ENCODE results near the gene GNMT. TPM values are rescaled to one million over a fixed set of nuclear protein-coding genes. Genes with fewer than 3 reads are reported as not detected.

GNMT gene
- total and polyA plus RNA-seq, 7 experiments from 2014 or later = 0.95 to 2.6 (median 1.1) TPM; not detected in 2

GRCh38 chr6:42969934-42970333, 9.4 kb downstream of the GNMT start:
- Mint-ChIP-seq H3K36me3 (peaks cover 0 to 16% (median 4%) of the 10 kb centered on the region in 5 donors), H3K27ac (no peak overlapping the region), H3K4me3 (no peak overlapping the region), H3K27me3 (no peaks in the 10 kb centered on the region), H3K4me1 (peaks cover under 1 to 8% (median 7%) of the 10 kb centered on the region in 7 donors), H3K9me3 (no peaks in the 10 kb centered on the region)
- intact Hi-C loops (cut with micrococcal nuclease) = loop anchor here in 1 of 2 donors (10.0 kb wide), 1 partner anchor 185 kb away; the partner anchor contains the start of gene BICRAL
- Histone ChIP-seq H3K36me3 (ENCODE audit: control insufficient read depth in 2 of 3, insufficient read depth in 3 of 3, low read length in 3 of 3) (peaks cover 0 to 54% (median 7%) of the 10 kb centered on the region in 3 experiments), H3K27me3 (ENCODE audit: control insufficient read depth in 2 of 2, insufficient read depth in 2 of 2, low read length in 2 of 2) (no peaks in the 10 kb centered on the region), H3K27ac (ENCODE audit: low read depth, low read length) (no peak overlapping the region), H3K4me1 (ENCODE audit: control insufficient read depth in 2 of 2, insufficient read depth in 2 of 2, low read length in 2 of 2) (no peaks in the 10 kb centered on the region), H3K9me3 (ENCODE audit: control insufficient read depth in 2 of 3, low read length in 3 of 3) (no peaks in the 10 kb centered on the region), H3K4me3 (ENCODE audit: low read length) (no peak overlapping the region)
- no peak for ATAC-seq
- ChIA-PET POLR2A (interaction anchor here (0.6 to 1.1 kb wide), 2 partner anchors 9 to 16 kb away, joined by 4 read pairs; partner anchors contain the start of gene GNMT), CTCF (interaction anchor here (1.4 kb wide), 1 partner anchor 53 kb away, joined by 4 read pairs; no protein-coding TSS in a partner anchor)
- DNase-seq = no peak

GRCh38 chr6:42970871-42971612, 10.5 kb downstream of the GNMT start:
- H3K36me3 ChIP-seq (ENCODE audit: control insufficient read depth in 2 of 3, insufficient read depth in 3 of 3, low read length in 3 of 3) = peaks cover 0 to 43% (median 7%) of the 10 kb centered on the region in 3 experiments
- H3K9me3 ChIP-seq (ENCODE audit: control insufficient read depth in 2 of 3, low read length in 3 of 3) = no peaks in the 10 kb centered on the region
- no peak overlapping the region for H3K4me3 ChIP-seq (ENCODE audit: low read length)
- H3K36me3 Mint-ChIP-seq = peaks cover 0 to 8% (median 4%) of the 10 kb centered on the region in 5 donors
- DNase-seq (no peak), ATAC-seq (no peak)
- no peaks in the 10 kb centered on the region for H3K9me3 Mint-ChIP-seq
- H3K4me1 ChIP-seq (ENCODE audit: control insufficient read depth in 2 of 2, insufficient read depth in 2 of 2, low read length in 2 of 2) = no peaks in the 10 kb centered on the region
- POLR2A ChIA-PET = interaction anchor here (0.6 to 1.8 kb wide), 6 partner anchors 13 to 91 kb away, joined by 3 to 7 read pairs (median 3); partner anchors contain the start of genes CNPY3, KLHDC3, PPP2R5D and RPL7L1
- H3K27me3 Mint-ChIP-seq = no peaks in the 10 kb centered on the region
- peak overlapping the region in 3 of 9 donors; percentile 19 to 48 (median 45) for H3K27ac Mint-ChIP-seq
- H3K4me1 Mint-ChIP-seq = peaks cover 5 to 13% (median 8%) of the 10 kb centered on the region in 7 donors
- intact Hi-C loops (cut with micrococcal nuclease) = loop anchor here in 1 of 2 donors (10.0 kb wide), 1 partner anchor 186 kb away; the partner anchor contains the start of gene BICRAL
- no peak overlapping the region for H3K4me3 Mint-ChIP-seq
- H3K27ac ChIP-seq (ENCODE audit: low read depth, low read length) = no peak overlapping the region
- no peaks in the 10 kb centered on the region for H3K27me3 ChIP-seq (ENCODE audit: control insufficient read depth in 2 of 2, insufficient read depth in 2 of 2, low read length in 2 of 2)
- CTCF ChIA-PET = interaction anchor here (0.7 to 1.4 kb wide), 2 partner anchors 54 to 71 kb away, joined by 3 to 4 read pairs; no protein-coding TSS in a partner anchor

DNA sequence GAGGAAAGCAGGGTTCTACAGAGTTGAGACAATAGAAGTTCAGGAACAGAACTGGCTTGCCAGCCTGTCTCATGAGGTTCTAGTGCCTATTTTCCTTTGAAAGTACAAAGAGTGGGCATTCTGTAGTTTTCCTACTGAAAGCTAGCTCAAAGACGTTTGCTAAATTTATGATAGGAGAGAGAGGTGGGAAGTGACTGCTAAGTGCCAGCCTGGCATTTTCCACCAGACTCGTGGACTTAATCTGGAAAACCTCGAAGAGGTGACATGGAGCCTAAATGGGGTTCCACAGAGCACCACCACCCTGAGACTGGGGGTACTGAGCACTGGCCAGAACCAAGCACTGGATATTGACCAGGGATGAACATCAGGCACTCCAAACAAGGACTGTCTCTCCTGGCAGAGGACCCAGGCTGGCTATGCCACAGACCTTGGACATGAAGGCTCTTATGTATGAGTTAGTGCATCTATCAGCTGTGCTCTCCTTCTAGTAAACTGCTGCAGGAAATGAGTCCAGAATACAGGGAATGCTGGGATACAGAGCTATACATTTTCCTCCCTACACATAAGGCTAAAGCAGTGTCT, 11.3 kb downstream of the GNMT start:
- ATAC-seq (no peak), DNase-seq (no peak)
- peaks cover 0 to 11% (median 6%) of the 10 kb centered on the region in 5 donors for H3K36me3 Mint-ChIP-seq
- intact Hi-C loops (cut with micrococcal nuclease) = loop anchor here in 1 of 2 donors (10.0 kb wide), 1 partner anchor 187 kb away; the partner anchor contains the start of gene BICRAL
- no peaks in the 10 kb centered on the region for H3K9me3 Mint-ChIP-seq
- no peaks in the 10 kb centered on the region for H3K27me3 Mint-ChIP-seq
- H3K4me3 Mint-ChIP-seq = no peak overlapping the region
- Histone ChIP-seq H3K27ac (ENCODE audit: low read depth, low read length) (no peak overlapping the region), H3K27me3 (ENCODE audit: control insufficient read depth in 2 of 2, insufficient read depth in 2 of 2, low read length in 2 of 2) (no peaks in the 10 kb centered on the region), H3K36me3 (ENCODE audit: control insufficient read depth in 2 of 3, insufficient read depth in 3 of 3, low read length in 3 of 3) (peaks cover 0 to 36% (median 7%) of the 10 kb centered on the region in 3 experiments), H3K4me3 (ENCODE audit: low read length) (no peak overlapping the region), H3K4me1 (ENCODE audit: control insufficient read depth in 2 of 2, insufficient read depth in 2 of 2, low read length in 2 of 2) (peaks cover under 1 to 3% of the 10 kb centered on the region in 2 donors), H3K9me3 (ENCODE audit: control insufficient read depth in 2 of 3, low read length in 3 of 3) (no peaks in the 10 kb centered on the region)
- CTCF ChIA-PET = no interaction called here
- peaks cover 10 to 21% (median 13%) of the 10 kb centered on the region in 7 donors for H3K4me1 Mint-ChIP-seq
- H3K27ac Mint-ChIP-seq = peak overlapping the region in 1 of 9 donors; percentile 19
- POLR2A ChIA-PET = interaction anchor here (0.8 to 1.8 kb wide), 5 partner anchors 12 to 92 kb away, joined by 3 to 7 read pairs (median 3); partner anchors contain the start of genes CNPY3, KLHDC3, PPP2R5D and RPL7L1

GRCh38 chr6:42973926-42974325, 13.4 kb downstream of the GNMT start:
- intact Hi-C loops (cut with micrococcal nuclease) = loop anchor here in 1 of 2 donors (10.0 kb wide), 1 partner anchor 189 kb away; the partner anchor contains the start of gene BICRAL
- peaks cover 0 to 18% (median 6%) of the 10 kb centered on the region in 3 experiments for H3K36me3 ChIP-seq (ENCODE audit: control insufficient read depth in 2 of 3, insufficient read depth in 3 of 3, low read length in 3 of 3)
- Mint-ChIP-seq H3K27ac (peak overlapping the region in 6 of 9 donors; percentile 1 to 67 (median 44)), H3K36me3 (peaks cover 0 to 18% (median 5%) of the 10 kb centered on the region in 5 donors), H3K4me3 (peak overlapping the region in 1 of 10 donors; percentile 49), H3K4me1 (peaks cover 14 to 34% (median 25%) of the 10 kb centered on the region in 7 donors), H3K9me3 (no peaks in the 10 kb centered on the region), H3K27me3 (no peaks in the 10 kb centered on the region)
- no peak overlapping the region for H3K27ac ChIP-seq (ENCODE audit: low read depth, low read length)
- no peak for ATAC-seq
- no peak overlapping the region for H3K4me3 ChIP-seq (ENCODE audit: low read length)
- no peaks in the 10 kb centered on the region for H3K9me3 ChIP-seq (ENCODE audit: control insufficient read depth in 2 of 3, low read length in 3 of 3)
- no peak for DNase-seq
- CTCF ChIA-PET = no interaction called here
- POLR2A ChIA-PET = interaction anchor here (0.9 to 1.4 kb wide), 3 partner anchors 10 to 40 kb away, joined by 3 to 4 read pairs (median 3); partner anchors contain the start of genes KLHDC3 and PPP2R5D
- H3K4me1 ChIP-seq (ENCODE audit: control insufficient read depth in 2 of 2, insufficient read depth in 2 of 2, low read length in 2 of 2) = peaks cover 12 to 16% of the 10 kb centered on the region in 2 donors
- no peaks in the 10 kb centered on the region for H3K27me3 ChIP-seq (ENCODE audit: control insufficient read depth in 2 of 2, insufficient read depth in 2 of 2, low read length in 2 of 2)

DNA sequence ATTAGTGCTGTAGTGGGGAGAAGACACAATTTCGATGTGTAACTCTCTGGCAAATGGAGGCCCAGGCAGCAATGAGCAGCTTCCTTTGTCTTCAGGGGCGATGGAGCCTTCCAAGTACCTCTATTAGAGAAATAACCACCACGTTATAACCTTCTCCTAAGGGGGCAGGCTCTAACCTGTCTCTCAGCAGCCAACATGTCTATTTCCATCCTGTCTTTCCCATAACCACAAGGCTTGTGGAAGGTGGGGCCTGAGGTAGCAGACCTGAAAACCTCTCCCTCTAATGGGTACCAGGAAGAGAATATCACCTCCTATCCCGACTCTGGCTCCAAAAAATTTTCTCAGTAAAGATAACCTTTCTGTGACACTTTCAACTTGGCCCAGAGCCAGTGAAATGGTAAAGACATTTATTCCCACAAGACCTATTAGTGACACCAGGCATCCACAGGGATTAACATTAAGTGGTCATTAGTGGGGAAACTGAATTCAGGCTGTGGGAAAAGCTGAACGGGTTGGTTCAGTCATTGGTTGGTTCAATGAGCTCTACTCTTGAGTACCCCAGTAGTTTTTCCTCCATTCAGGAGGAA, 14.5 kb downstream of the GNMT start:
- no peak overlapping the region for H3K4me3 Mint-ChIP-seq
- peaks cover 0 to 7% (median 0%) of the 10 kb centered on the region in 3 experiments for H3K36me3 ChIP-seq (ENCODE audit: control insufficient read depth in 2 of 3, insufficient read depth in 3 of 3, low read length in 3 of 3)
- H3K9me3 Mint-ChIP-seq = no peaks in the 10 kb centered on the region
- H3K9me3 ChIP-seq (ENCODE audit: control insufficient read depth in 2 of 3, low read length in 3 of 3) = no peaks in the 10 kb centered on the region
- no peak overlapping the region for H3K4me3 ChIP-seq (ENCODE audit: low read length)
- intact Hi-C loops (cut with micrococcal nuclease) = loop anchor here (5.0 to 10.0 kb wide), 2 partner anchors 83 to 190 kb away; partner anchors contain the start of gene BICRAL (in 1 of the 2)
- CTCF ChIA-PET = interaction anchor here (0.6 to 0.7 kb wide), 2 partner anchors 172 to 320 kb away, joined by 3 read pairs; no protein-coding TSS in a partner anchor
- ATAC-seq = no peak
- H3K27ac ChIP-seq (ENCODE audit: low read depth, low read length) = peak overlapping the region; percentile 12
- POLR2A ChIA-PET = interaction anchor here (0.7 to 1.4 kb wide), 4 partner anchors 9 to 46 kb away, joined by 3 to 7 read pairs (median 4); partner anchors contain the start of genes CNPY3, GNMT and PPP2R5D
- no peak for DNase-seq
- H3K4me1 ChIP-seq (ENCODE audit: control insufficient read depth in 2 of 2, insufficient read depth in 2 of 2, low read length in 2 of 2) = peaks cover 19 to 25% of the 10 kb centered on the region in 2 donors
- peaks cover 0 to 18% (median 5%) of the 10 kb centered on the region in 5 donors for H3K36me3 Mint-ChIP-seq
- peaks cover 21 to 45% (median 36%) of the 10 kb centered on the region in 7 donors for H3K4me1 Mint-ChIP-seq
- no peaks in the 10 kb centered on the region for H3K27me3 ChIP-seq (ENCODE audit: control insufficient read depth in 2 of 2, insufficient read depth in 2 of 2, low read length in 2 of 2)
- H3K27ac Mint-ChIP-seq = peak overlapping the region in 6 of 9 donors; percentile 33 to 62 (median 41)
- H3K27me3 Mint-ChIP-seq = no peaks in the 10 kb centered on the region
